SK-N-SH treated with all-trans-retinoic acid at 6 μM for 48 hours (cell line): Measurements from ENCODE around the gene COMMD3.
A peak's percentile ranks its signal among the peaks of the same experiment; 100 is the strongest.

Experiments used
- ATAC-seq: fragments of 200-7000 bp; cut with Tn5 transposase; 3 replicates; pipeline ENCODE4 v1.9.1; 2020; ENCODE audit warnings: mild to moderate bottlenecking, moderate library complexity
- ARNTL ChIP-seq: fragments of 450-650 bp; formaldehyde crosslinking; IDR thresholded peaks from 2 replicates; pipeline ENCODE4 v1.5.0; 2020; ENCODE audit warnings: low read depth, mild to moderate bottlenecking, moderate library complexity, borderline replicate concordance
- BACH2 ChIP-seq: fragments of 250-450 bp; sonication (Bioruptor Pico); IDR thresholded peaks from 2 replicates; pipeline ENCODE4 v1.9.0; 2021; ENCODE audit warnings: mild to moderate bottlenecking, borderline replicate concordance
- CSDC2 ChIP-seq: fragments of 250-450 bp; sonication (Bioruptor Pico); IDR thresholded peaks from 2 replicates; pipeline ENCODE4 v1.5.0; 2020; ENCODE audit warnings: mild to moderate bottlenecking, moderate library complexity
- GLIS3 ChIP-seq: fragments of 250-450 bp; sonication (Bioruptor Pico); IDR thresholded peaks from 2 replicates; pipeline ENCODE4 v1.5.0; 2020; ENCODE audit warnings: mild to moderate bottlenecking, moderate library complexity
- ISL1 ChIP-seq: fragments of 250-450 bp; sonication (Bioruptor Pico); IDR thresholded peaks from 2 replicates; pipeline ENCODE4 v2.1.2; 2022; ENCODE audit warnings: mild to moderate bottlenecking, moderate library complexity
- OSR1 ChIP-seq: fragments of 250-450 bp; sonication (Bioruptor Pico); IDR thresholded peaks from 2 replicates; pipeline ENCODE4 v1.8.0; 2022; ENCODE audit warnings: moderate library complexity, mild to moderate bottlenecking, inconsistent platforms
- PPARA ChIP-seq: fragments of 250-450 bp; sonication (Bioruptor Pico); IDR thresholded peaks from 2 replicates; pipeline ENCODE4 v1.5.0; 2020; ENCODE audit warnings: mild to moderate bottlenecking, borderline replicate concordance
- RARB ChIP-seq: fragments of 250-450 bp; sonication (Bioruptor Pico); IDR thresholded peaks from 2 replicates; pipeline ENCODE4 v1.8.0; 2021; ENCODE audit warnings: mild to moderate bottlenecking, moderate library complexity
- SNAI2 ChIP-seq: fragments of 250-450 bp; sonication (Bioruptor Pico); IDR thresholded peaks from 2 replicates; pipeline ENCODE4 v1.5.0; 2020; ENCODE audit warnings: mild to moderate bottlenecking, moderate library complexity
- TCF4 ChIP-seq: fragments of 250-450 bp; sonication (Bioruptor Pico); IDR thresholded peaks from 2 replicates; pipeline ENCODE4 v1.8.0; 2021; ENCODE audit warnings: mild to moderate bottlenecking, moderate library complexity, borderline replicate concordance
- TOX ChIP-seq: fragments of 250-450 bp; sonication (Bioruptor Pico); IDR thresholded peaks from 2 replicates; pipeline ENCODE4 v1.8.0; 2021; ENCODE audit warnings: mild to moderate bottlenecking, moderate library complexity, borderline replicate concordance
- ZC3H10 ChIP-seq: fragments of 250-450 bp; sonication (Bioruptor Pico); IDR thresholded peaks from 2 replicates; pipeline ENCODE4 v1.5.1; 2021; ENCODE audit warnings: mild to moderate bottlenecking, moderate library complexity
- ZFP30 ChIP-seq: fragments of 450-650 bp; formaldehyde crosslinking; IDR thresholded peaks from 2 replicates; pipeline ENCODE4 v1.5.0; 2022; ENCODE audit warnings: mild to moderate bottlenecking, moderate library complexity
- ZNF565 ChIP-seq: fragments of 450-650 bp; formaldehyde crosslinking; conservative IDR thresholded peaks from 2 replicates; pipeline ENCODE4 v1.5.0; 2020; ENCODE audit warnings: low read depth, mild to moderate bottlenecking, moderate library complexity
- ZNF70 ChIP-seq: fragments of 450-650 bp; formaldehyde crosslinking; IDR thresholded peaks from 2 replicates; pipeline ENCODE4 v1.5.0; 2020; ENCODE audit warnings: mild to moderate bottlenecking, moderate library complexity
- ZNF8 ChIP-seq: fragments of 450-650 bp; formaldehyde crosslinking; IDR thresholded peaks from 2 replicates; pipeline ENCODE4 v1.5.0; 2020; ENCODE audit warnings: mild to moderate bottlenecking, moderate library complexity
- TF ChIP-seq, protein P1 (sequence below): fragments of 250-450 bp; sonication (Bioruptor Pico); IDR thresholded peaks from 2 replicates; pipeline ENCODE4 v1.8.0; 2021; ENCODE audit warnings: low read depth, mild to moderate bottlenecking, moderate library complexity, borderline replicate concordance
- TF ChIP-seq, protein P2 (sequence below): fragments of 250-450 bp; sonication (Bioruptor Pico); IDR thresholded peaks from 2 replicates; pipeline ENCODE4 v1.8.0; 2020; ENCODE audit warnings: mild to moderate bottlenecking, moderate library complexity, borderline replicate concordance
- TF ChIP-seq, protein P3 (sequence below): fragments of 250-450 bp; sonication (Bioruptor Pico); IDR thresholded peaks from 2 replicates; pipeline ENCODE4 v1.5.0; 2020; ENCODE audit warnings: mild to moderate bottlenecking, moderate library complexity
- TF ChIP-seq, protein P4 (sequence below): fragments of 250-450 bp; sonication (Bioruptor Pico); IDR thresholded peaks from 2 replicates; pipeline ENCODE4 v1.5.1; 2021; ENCODE audit warnings: mild to moderate bottlenecking, moderate library complexity
- TF ChIP-seq, protein P5 (sequence below): fragments of 250-450 bp; sonication (Bioruptor Pico); IDR thresholded peaks from 2 replicates; pipeline ENCODE4 v1.5.1; 2020; ENCODE audit warnings: low read depth, mild to moderate bottlenecking, moderate library complexity

COMMD3 gene

DNA sequence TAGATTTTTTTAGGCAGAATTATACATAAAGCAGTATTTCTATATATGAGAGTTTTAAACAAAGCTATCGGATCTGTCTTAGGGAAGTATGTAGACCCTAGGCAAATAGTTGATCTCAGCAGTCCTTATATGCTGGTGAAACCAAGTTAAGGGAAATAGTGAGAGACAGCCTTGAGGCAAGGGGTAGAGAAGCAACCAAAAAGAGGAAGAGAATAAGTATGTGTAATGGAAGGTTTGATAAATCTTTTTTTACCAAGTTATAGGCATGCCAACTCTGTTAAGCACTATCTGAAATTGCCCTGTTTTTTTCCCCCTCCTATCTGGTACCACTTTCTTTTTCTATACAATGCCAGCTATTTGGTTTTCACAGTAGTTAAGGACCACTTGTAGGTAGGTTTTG, 49.0 kb downstream of the COMMD3 start:
- TF ChIP-seq, protein P1, sequence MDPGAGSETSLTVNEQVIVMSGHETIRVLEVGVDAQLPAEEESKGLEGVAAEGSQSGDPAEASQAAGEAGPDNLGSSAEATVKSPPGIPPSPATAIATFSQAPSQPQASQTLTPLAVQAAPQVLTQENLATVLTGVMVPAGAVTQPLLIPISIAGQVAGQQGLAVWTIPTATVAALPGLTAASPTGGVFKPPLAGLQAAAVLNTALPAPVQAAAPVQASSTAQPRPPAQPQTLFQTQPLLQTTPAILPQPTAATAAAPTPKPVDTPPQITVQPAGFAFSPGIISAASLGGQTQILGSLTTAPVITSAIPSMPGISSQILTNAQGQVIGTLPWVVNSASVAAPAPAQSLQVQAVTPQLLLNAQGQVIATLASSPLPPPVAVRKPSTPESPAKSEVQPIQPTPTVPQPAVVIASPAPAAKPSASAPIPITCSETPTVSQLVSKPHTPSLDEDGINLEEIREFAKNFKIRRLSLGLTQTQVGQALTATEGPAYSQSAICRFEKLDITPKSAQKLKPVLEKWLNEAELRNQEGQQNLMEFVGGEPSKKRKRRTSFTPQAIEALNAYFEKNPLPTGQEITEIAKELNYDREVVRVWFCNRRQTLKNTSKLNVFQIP = no peak
- TF ChIP-seq ZC3H10 = no peak
- no peak for TF ChIP-seq ZNF70 (CRISPR knock-in tag)
- no peak for TF ChIP-seq ZFP30 (CRISPR knock-in tag)
- TF ChIP-seq, protein P2, sequence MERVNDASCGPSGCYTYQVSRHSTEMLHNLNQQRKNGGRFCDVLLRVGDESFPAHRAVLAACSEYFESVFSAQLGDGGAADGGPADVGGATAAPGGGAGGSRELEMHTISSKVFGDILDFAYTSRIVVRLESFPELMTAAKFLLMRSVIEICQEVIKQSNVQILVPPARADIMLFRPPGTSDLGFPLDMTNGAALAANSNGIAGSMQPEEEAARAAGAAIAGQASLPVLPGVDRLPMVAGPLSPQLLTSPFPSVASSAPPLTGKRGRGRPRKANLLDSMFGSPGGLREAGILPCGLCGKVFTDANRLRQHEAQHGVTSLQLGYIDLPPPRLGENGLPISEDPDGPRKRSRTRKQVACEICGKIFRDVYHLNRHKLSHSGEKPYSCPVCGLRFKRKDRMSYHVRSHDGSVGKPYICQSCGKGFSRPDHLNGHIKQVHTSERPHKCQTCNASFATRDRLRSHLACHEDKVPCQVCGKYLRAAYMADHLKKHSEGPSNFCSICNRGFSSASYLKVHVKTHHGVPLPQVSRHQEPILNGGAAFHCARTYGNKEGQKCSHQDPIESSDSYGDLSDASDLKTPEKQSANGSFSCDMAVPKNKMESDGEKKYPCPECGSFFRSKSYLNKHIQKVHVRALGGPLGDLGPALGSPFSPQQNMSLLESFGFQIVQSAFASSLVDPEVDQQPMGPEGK (CRISPR knock-in tag) = no peak
- TF ChIP-seq PPARA (CRISPR knock-in tag) = no peak
- no peak for TF ChIP-seq TCF4 (CRISPR knock-in tag)
- no peak for TF ChIP-seq ISL1 (CRISPR knock-in tag)
- TF ChIP-seq GLIS3 (CRISPR knock-in tag) = no peak
- no peak for TF ChIP-seq ZNF565 (CRISPR knock-in tag)
- TF ChIP-seq, protein P3, sequence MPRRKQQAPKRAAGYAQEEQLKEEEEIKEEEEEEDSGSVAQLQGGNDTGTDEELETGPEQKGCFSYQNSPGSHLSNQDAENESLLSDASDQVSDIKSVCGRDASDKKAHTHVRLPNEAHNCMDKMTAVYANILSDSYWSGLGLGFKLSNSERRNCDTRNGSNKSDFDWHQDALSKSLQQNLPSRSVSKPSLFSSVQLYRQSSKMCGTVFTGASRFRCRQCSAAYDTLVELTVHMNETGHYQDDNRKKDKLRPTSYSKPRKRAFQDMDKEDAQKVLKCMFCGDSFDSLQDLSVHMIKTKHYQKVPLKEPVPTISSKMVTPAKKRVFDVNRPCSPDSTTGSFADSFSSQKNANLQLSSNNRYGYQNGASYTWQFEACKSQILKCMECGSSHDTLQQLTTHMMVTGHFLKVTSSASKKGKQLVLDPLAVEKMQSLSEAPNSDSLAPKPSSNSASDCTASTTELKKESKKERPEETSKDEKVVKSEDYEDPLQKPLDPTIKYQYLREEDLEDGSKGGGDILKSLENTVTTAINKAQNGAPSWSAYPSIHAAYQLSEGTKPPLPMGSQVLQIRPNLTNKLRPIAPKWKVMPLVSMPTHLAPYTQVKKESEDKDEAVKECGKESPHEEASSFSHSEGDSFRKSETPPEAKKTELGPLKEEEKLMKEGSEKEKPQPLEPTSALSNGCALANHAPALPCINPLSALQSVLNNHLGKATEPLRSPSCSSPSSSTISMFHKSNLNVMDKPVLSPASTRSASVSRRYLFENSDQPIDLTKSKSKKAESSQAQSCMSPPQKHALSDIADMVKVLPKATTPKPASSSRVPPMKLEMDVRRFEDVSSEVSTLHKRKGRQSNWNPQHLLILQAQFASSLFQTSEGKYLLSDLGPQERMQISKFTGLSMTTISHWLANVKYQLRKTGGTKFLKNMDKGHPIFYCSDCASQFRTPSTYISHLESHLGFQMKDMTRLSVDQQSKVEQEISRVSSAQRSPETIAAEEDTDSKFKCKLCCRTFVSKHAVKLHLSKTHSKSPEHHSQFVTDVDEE (CRISPR knock-in tag) = no peak
- no peak for TF ChIP-seq TOX (CRISPR knock-in tag)
- TF ChIP-seq, protein P4, sequence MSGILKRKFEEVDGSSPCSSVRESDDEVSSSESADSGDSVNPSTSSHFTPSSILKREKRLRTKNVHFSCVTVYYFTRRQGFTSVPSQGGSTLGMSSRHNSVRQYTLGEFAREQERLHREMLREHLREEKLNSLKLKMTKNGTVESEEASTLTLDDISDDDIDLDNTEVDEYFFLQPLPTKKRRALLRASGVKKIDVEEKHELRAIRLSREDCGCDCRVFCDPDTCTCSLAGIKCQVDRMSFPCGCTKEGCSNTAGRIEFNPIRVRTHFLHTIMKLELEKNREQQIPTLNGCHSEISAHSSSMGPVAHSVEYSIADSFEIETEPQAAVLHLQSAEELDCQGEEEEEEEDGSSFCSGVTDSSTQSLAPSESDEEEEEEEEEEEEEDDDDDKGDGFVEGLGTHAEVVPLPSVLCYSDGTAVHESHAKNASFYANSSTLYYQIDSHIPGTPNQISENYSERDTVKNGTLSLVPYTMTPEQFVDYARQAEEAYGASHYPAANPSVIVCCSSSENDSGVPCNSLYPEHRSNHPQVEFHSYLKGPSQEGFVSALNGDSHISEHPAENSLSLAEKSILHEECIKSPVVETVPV (CRISPR knock-in tag) = no peak
- TF ChIP-seq ZNF8 (CRISPR knock-in tag) = no peak
- ATAC-seq = no peak

DNA sequence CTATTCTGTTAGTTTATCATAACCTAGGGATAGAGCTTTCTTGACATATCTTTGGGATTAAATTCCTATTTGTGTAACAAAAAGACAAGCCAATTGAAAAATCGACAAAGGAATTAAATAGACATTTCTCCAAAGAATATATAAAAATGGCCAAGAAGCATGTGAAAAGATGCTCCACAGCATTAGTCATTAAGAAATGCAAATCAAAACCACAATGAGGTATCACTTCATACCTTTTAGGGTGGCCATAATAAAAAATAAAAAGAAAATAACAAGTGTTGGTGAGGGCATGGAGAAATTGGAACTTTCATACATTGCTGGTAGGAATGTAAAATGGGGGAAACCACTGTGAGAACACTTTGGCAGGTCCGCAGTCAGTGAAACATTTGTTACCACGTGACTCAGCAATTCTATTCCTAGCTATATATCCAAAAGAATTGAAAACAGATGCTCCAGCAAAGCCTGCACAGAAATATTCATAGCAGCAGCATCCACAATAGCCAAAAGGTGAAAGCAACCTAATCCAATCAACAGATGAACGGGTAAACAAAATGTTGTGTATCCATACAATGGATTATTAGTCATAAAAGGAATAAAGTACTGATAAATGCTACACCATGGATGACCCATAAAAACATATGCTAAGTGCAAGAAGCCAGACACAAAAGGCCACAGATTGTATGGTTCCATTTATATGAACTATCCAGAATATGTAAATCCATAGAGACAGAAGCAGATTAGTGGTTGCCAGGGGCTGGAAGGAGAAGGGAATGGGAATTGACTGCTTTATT, 49.7 kb downstream of the COMMD3 start:
- ATAC-seq = peak; percentile 77
- TF ChIP-seq PPARA (CRISPR knock-in tag) (no peak), TCF4 (CRISPR knock-in tag) (0 out of 2 replicates have a peak, but pooled peaks have one; percentile 20)
- TF ChIP-seq, all 23 proteins: peak for 1

DNA sequence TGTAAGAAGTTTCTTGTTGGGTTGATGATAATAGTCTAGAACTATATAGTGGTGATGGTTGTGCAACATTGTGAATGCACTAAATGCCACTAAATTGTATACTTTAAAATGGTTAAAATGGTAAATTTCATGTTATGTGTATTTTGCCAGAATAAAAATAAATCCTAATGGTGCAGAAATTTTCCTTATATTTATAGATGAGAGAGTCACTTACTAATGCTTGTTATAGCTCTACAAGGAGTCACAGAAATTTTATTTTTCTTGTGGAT, 50.2 kb downstream of the COMMD3 start:
- TF ChIP-seq ZC3H10 = no peak
- no peak for TF ChIP-seq ARNTL (CRISPR knock-in tag)
- TF ChIP-seq, all 23 proteins: peak for 0
- no peak for ATAC-seq

DNA sequence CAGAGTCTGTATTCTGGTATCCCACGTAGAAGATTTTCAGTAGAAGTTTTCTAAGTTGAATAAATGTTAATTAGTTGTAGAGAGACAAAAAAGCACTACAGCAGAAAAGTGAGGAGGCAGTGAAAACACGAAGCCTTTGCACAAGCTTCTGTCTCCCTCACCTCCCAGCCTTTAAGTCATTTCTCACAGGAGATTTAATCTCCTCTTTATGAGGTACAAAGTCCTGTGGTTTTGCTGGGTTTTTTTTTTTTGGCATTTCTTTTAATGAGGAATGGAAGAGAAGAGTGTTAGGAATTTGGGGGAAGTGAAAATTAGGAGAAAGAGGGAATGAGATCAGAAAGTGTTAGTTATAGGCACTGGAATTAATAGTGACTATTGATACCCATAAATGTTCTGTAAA, 50.6 kb downstream of the COMMD3 start:
- ATAC-seq = no peak
- TF ChIP-seq, protein P4 (CRISPR knock-in tag) = no peak
- TF ChIP-seq, protein P1 = no peak
- TF ChIP-seq BACH2 (CRISPR knock-in tag) (no peak), CSDC2 (CRISPR knock-in tag) (no peak), RARB (CRISPR knock-in tag) (no peak), SNAI2 (CRISPR knock-in tag) (no peak), ZNF70 (CRISPR knock-in tag) (no peak), TCF4 (CRISPR knock-in tag) (no peak), OSR1 (CRISPR knock-in tag) (no peak), ZC3H10 (no peak)
- TF ChIP-seq, protein P2 (CRISPR knock-in tag) = no peak
- TF ChIP-seq, protein P5, sequence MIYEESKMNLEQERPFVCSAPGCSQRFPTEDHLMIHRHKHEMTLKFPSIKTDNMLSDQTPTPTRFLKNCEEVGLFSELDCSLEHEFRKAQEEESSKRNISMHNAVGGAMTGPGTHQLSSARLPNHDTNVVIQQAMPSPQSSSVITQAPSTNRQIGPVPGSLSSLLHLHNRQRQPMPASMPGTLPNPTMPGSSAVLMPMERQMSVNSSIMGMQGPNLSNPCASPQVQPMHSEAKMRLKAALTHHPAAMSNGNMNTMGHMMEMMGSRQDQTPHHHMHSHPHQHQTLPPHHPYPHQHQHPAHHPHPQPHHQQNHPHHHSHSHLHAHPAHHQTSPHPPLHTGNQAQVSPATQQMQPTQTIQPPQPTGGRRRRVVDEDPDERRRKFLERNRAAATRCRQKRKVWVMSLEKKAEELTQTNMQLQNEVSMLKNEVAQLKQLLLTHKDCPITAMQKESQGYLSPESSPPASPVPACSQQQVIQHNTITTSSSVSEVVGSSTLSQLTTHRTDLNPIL (CRISPR knock-in tag) = no peak
